ENCODE data around the gene TRAF3IP1. TPM values are rescaled to one million over a fixed set of nuclear protein-coding genes. Genes with fewer than 3 reads are reported as not detected.

Gene TRAF3IP1
- total and polyA plus RNA-seq, 2 of the 13 experiments (the other 11 are each of a cell fraction or from before 2014, with no cell fraction given) = 4.1 to 12.9 TPM

GRCh38 chr2:238302751-238303150 is 17.6 kb upstream of the TRAF3IP1 start:
- Histone ChIP-seq H3K4me3 (replicated peaks in 1 of 3; ENCODE audit: insufficient read depth in 1 of 3, low read depth in 2 of 3, low read length in 3 of 3) (no peak overlapping the region), H3K27ac (ENCODE audit: extremely low read length, insufficient read depth, low read length) (no peak overlapping the region), H3K4me1 (ENCODE audit: insufficient read depth, low read length) (peaks cover 53% of the 10 kb centered on the region), H4K20me1 (ENCODE audit: insufficient read depth, low read length) (no peaks in the 10 kb centered on the region), H3K9ac (ENCODE audit: insufficient read depth, low read depth, low read length) (no peak overlapping the region), H3K36me3 (replicated peaks in 1 of 2; ENCODE audit: control insufficient read depth in 1 of 2, insufficient read depth in 2 of 2, low read length in 2 of 2) (no peaks in the 10 kb centered on the region), H3K79me2 (ENCODE audit: insufficient read depth, low read length) (no peaks in the 10 kb centered on the region), H2AFZ (ENCODE audit: low read length) (no peak overlapping the region), H3K9me3 (ENCODE audit: low read length) (no peaks in the 10 kb centered on the region), H3K27me3 (ENCODE audit: control insufficient read depth in 1 of 2, insufficient read depth in 2 of 2, low read length in 2 of 2) (peaks cover 1 to 8% of the 10 kb centered on the region in 2 experiments; a peak in 2 of 5 replicates), H3K4me2 (ENCODE audit: low read depth, low read length) (no peak overlapping the region)
- ChIA-PET POLR2A (interaction anchor here (1.1 kb wide), 1 partner anchor 8 kb away, joined by 3 read pairs; no protein-coding TSS in a partner anchor), CTCF (ENCODE audit: low intra/inter-chr PET ratio, low total read pairs) (interaction anchor here (3.4 kb wide), 1 partner anchor 46 kb away, joined by 23 read pairs; no protein-coding TSS in a partner anchor)
- no TSS peak for BruUV-seq (replicated peaks)
- TF ChIP-seq PHF20 (CRISPR knock-in tag; IDR thresholded peaks at IDR 0.05) (no peak), EED (CRISPR knock-in tag; IDR thresholded peaks at IDR 0.05) (0 out of 2 replicates have a peak, but pooled peaks have one; percentile 27)
- intact Hi-C loops (cut with micrococcal nuclease; ENCODE audit: unreplicated experiment) = no loop called here
- FAIRE-seq = no peak
- in situ Hi-C loops (cut with HindIII; ENCODE audit: extremely low pct_ligation_motif_present, low pct_unique_long_range_greater_than_20kb) = no loop called here
- DNase-seq (ENCODE audit: low spot score) = no peak
- no peak for ATAC-seq
- WGBS (ENCODE audit: low lambda C conversion rate) = 55% methylated on average over 9 of the region's 9 CpGs

- H3K79me2 ChIP-seq (ENCODE audit: insufficient read depth, low read length) = no peaks in the 10 kb centered on the region
- in situ Hi-C loops (cut with HindIII; ENCODE audit: extremely low pct_ligation_motif_present, low pct_unique_long_range_greater_than_20kb) (no loop called here), intact Hi-C loops (cut with micrococcal nuclease; ENCODE audit: unreplicated experiment) (no loop called here)
- no peak overlapping the region for H3K9ac ChIP-seq (ENCODE audit: insufficient read depth, low read depth, low read length)
- no TSS peak for BruUV-seq (replicated peaks)
- no peaks in the 10 kb centered on the region for H3K36me3 ChIP-seq (replicated peaks in 1 of 2; ENCODE audit: control insufficient read depth in 1 of 2, insufficient read depth in 2 of 2, low read length in 2 of 2)
- no peak overlapping the region for H2AFZ ChIP-seq (ENCODE audit: low read length)
- FAIRE-seq = no peak
- ChIA-PET CTCF (ENCODE audit: low intra/inter-chr PET ratio, low total read pairs) (interaction anchor here (1.0 to 3.4 kb wide), 2 partner anchors 18 to 48 kb away, joined by 5 to 23 read pairs; no protein-coding TSS in a partner anchor), POLR2A (interaction anchor here (1.1 to 2.5 kb wide), 2 partner anchors 9 kb away, joined by 3 to 9 read pairs; no protein-coding TSS in a partner anchor)
- no peak overlapping the region for H3K4me2 ChIP-seq (ENCODE audit: low read depth, low read length)
- H3K4me1 ChIP-seq (ENCODE audit: insufficient read depth, low read length) = peaks cover 44% of the 10 kb centered on the region
- H3K27me3 ChIP-seq (ENCODE audit: control insufficient read depth in 1 of 2, insufficient read depth in 2 of 2, low read length in 2 of 2) = peaks cover 1 to 8% of the 10 kb centered on the region in 2 experiments; a peak in 2 of 5 replicates
- H3K4me3 ChIP-seq (replicated peaks in 1 of 3; ENCODE audit: insufficient read depth in 1 of 3, low read depth in 2 of 3, low read length in 3 of 3) = no peak overlapping the region
- no peaks in the 10 kb centered on the region for H3K9me3 ChIP-seq (ENCODE audit: low read length)
- H4K20me1 ChIP-seq (ENCODE audit: insufficient read depth, low read length) = no peaks in the 10 kb centered on the region
- no peak for ATAC-seq
- WGBS (ENCODE audit: low lambda C conversion rate) = 79% methylated on average over 6 of the region's 6 CpGs
- no peak overlapping the region for H3K27ac ChIP-seq (ENCODE audit: extremely low read length, insufficient read depth, low read length)
- no peak for DNase-seq (ENCODE audit: low spot score)
- TF ChIP-seq RBM39 (IDR thresholded peaks at IDR 0.05; ENCODE audit: low read depth, low read length, poor library complexity, severe bottlenecking) (no peak), ZNF850 (CRISPR knock-in tag; conservative IDR thresholded peaks at IDR 0.05) (no peak), KLF15 (CRISPR knock-in tag; IDR thresholded peaks at IDR 0.05; ENCODE audit: borderline replicate concordance) (no peak), ZNF280D (CRISPR knock-in tag; IDR thresholded peaks at IDR 0.05) (no peak), ZMYM4 (CRISPR knock-in tag; IDR thresholded peaks at IDR 0.05) (no peak), TP53 (CRISPR knock-in tag; conservative IDR thresholded peaks at IDR 0.05) (no peak)
- TF ChIP-seq, protein P1, sequence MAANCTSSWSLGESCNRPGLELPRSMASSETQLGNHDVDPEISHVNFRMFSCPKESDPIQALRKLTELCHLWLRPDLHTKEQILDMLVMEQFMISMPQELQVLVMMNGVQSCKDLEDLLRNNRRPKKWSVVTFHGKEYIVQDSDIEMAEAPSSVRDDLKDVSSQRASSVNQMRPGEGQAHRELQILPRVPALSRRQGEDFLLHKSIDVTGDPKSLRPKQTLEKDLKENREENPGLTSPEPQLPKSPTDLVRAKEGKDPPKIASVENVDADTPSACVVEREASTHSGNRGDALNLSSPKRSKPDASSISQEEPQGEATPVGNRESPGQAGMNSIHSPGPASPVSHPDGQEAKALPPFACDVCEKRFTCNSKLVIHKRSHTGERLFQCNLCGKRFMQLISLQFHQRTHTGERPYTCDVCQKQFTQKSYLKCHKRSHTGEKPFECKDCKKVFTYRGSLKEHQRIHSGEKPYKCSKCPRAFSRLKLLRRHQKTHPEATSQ (CRISPR knock-in tag; IDR thresholded peaks at IDR 0.05; ENCODE audit: borderline replicate concordance) = no peak
- TF ChIP-seq, protein P2, sequence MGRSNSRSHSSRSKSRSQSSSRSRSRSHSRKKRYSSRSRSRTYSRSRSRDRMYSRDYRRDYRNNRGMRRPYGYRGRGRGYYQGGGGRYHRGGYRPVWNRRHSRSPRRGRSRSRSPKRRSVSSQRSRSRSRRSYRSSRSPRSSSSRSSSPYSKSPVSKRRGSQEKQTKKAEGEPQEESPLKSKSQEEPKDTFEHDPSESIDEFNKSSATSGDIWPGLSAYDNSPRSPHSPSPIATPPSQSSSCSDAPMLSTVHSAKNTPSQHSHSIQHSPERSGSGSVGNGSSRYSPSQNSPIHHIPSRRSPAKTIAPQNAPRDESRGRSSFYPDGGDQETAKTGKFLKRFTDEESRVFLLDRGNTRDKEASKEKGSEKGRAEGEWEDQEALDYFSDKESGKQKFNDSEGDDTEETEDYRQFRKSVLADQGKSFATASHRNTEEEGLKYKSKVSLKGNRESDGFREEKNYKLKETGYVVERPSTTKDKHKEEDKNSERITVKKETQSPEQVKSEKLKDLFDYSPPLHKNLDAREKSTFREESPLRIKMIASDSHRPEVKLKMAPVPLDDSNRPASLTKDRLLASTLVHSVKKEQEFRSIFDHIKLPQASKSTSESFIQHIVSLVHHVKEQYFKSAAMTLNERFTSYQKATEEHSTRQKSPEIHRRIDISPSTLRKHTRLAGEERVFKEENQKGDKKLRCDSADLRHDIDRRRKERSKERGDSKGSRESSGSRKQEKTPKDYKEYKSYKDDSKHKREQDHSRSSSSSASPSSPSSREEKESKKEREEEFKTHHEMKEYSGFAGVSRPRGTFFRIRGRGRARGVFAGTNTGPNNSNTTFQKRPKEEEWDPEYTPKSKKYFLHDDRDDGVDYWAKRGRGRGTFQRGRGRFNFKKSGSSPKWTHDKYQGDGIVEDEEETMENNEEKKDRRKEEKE (IDR thresholded peaks at IDR 0.05) = no peak
Measured at GRCh38 chr2:238304116-238304515, 16.2 kb upstream of the TRAF3IP1 start.
